Measurements from ENCODE around the gene RUNX3. TPM values are rescaled to one million over a fixed set of nuclear protein-coding genes. Genes with fewer than 3 reads are reported as not detected.
A peak's percentile ranks its signal among the peaks of the same experiment; 100 is the strongest.

RUNX3 gene
- total RNA-seq, 2 experiments from 2014 or later: 180 to 183 TPM

DNA sequence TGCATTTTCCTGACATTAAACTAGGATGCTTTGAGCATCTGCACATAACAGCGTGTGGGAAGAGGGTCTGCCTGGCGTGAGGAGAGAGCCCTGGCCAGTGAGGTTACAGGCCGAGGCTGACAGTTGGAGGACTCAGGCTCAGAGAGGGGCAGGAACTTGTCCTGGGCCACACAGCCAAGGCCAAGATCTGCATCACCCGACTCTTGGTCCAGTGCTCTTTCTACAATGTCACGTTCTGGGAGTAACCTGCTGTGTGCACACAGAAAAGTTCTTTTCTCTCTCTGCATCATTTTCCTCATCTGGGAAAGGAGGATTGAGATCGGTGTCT lies 42.8 kb upstream of the RUNX3 start:
- ChIA-PET CTCF (interaction anchor here (1.0 to 5.3 kb wide), 7 partner anchors 10 to 64 kb away, joined by 3 to 40 read pairs (median 5); no protein-coding TSS in a partner anchor), POLR2A (interaction anchor here (0.7 to 4.6 kb wide), 9 partner anchors 10 to 64 kb away, joined by 3 to 47 read pairs (median 9); no protein-coding TSS in a partner anchor)
- no peak for DNase-seq
- ATAC-seq: no peak
- peak overlapping the region; percentile 77 for H3K4me3 Mint-ChIP-seq
- intact Hi-C loops (cut with micrococcal nuclease): no loop called here
- no peaks in the 10 kb centered on the region for H3K27me3 Mint-ChIP-seq
- H3K27ac Mint-ChIP-seq: peak overlapping the region; percentile 89
- peaks cover 24% of the 10 kb centered on the region for H3K9me3 Mint-ChIP-seq
- H3K36me3 Mint-ChIP-seq (ENCODE audit: low read depth): peaks cover 57% of the 10 kb centered on the region
- H3K4me1 Mint-ChIP-seq (ENCODE audit: low read depth): peaks cover 67% of the 10 kb centered on the region
- no peak for TF ChIP-seq CTCF (IDR thresholded peaks at IDR 0.05)

DNA sequence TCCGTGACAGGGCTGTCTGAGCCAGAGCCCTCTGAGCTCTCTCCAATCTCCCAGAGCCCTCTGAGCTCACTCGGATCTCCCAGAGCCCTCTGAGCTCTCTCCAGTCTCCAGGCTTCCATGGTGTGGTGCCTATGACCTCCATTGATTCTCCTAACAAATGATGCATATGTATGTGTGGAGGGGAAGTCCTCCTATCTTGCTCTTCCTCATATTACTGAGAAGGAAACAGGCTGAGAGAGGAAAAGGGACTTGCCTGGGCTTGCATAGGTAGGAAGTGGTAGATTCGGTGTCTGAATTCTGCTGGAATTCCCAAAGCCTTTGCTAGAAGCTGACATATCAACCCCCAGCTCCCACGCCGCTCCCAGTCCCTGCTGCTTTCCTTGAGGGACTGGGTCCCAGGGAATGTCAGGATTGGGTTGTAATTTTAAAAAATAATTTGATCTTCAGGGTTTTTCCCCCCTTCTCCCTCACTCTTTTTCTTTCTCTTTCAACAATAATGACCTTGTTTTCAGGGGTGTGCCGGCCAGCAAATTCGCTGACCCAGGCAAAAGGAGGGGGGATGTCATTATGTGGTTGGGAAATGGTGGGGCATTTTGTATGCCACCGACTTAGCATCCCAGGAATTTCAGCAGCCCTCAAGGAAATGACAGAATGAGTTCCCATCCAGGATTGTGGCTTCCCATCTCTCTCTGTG lies 42.3 kb upstream of the RUNX3 start:
- no peak for ATAC-seq
- intact Hi-C loops (cut with micrococcal nuclease): no loop called here
- Mint-ChIP-seq H3K9me3 (peaks cover 24% of the 10 kb centered on the region), H3K27ac (peak overlapping the region; percentile 89), H3K27me3 (no peaks in the 10 kb centered on the region), H3K36me3 (ENCODE audit: low read depth) (peaks cover 56% of the 10 kb centered on the region), H3K4me3 (peak overlapping the region; percentile 77), H3K4me1 (ENCODE audit: low read depth) (peaks cover 70% of the 10 kb centered on the region)
- ChIA-PET POLR2A (interaction anchor here (0.6 to 4.6 kb wide), 12 partner anchors 10 to 65 kb away, joined by 3 to 47 read pairs (median 6); no protein-coding TSS in a partner anchor), CTCF (interaction anchor here (0.7 to 5.3 kb wide), 10 partner anchors 11 to 129 kb away, joined by 3 to 40 read pairs (median 4); no protein-coding TSS in a partner anchor)
- TF ChIP-seq CTCF (IDR thresholded peaks at IDR 0.05): no peak
- DNase-seq: no peak

DNA sequence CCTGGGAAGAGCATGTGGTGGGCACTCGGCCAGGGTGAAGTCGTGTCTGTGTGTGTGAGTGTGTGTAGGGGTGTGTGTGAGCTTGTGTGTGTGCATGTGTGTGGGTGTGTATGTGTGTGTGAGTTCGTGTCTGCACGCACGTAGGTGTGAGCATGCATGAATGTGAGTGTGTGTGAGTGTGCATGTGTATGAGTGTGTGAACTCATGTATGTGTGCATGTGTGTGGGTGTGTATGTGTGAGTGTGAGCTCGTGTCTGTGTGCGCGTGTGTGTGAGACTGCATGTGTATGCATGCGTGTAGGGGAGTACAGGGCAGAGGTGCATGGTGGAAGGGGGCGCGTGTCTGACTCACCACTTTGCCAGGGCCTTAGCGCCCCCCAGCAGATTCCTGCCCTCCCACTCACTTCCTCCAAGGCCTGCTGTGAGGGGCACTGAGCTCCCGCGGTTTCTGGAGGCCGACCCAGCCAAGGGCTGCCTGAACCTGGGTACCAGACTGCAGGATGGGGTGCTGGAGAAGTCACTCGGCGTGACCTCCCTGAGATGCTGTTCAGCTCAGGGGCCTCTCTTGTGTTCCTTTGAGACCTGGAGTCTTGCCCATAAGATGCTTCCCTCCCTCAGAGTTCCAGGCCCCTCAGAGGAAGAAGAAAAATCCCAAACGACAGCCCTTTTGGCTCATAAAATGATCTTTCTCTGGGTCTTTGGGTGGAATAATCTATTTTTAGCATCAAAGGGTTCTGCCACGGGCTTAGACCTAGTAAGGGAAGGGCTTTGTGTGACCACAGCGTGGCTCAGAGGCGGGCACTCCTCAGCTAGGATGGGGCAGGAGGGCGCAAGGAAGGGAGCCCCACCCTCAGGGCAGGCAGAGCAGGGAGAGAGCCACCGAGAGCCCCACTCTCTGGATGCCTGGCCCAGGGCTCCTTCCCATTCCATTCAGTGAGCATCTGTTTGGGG lies 41.1 kb upstream of the RUNX3 start:
- peaks cover 21% of the 10 kb centered on the region for H3K9me3 Mint-ChIP-seq
- ChIA-PET CTCF (interaction anchor here (0.9 to 5.3 kb wide), 13 partner anchors 8 to 129 kb away, joined by 3 to 40 read pairs (median 5); no protein-coding TSS in a partner anchor), POLR2A (interaction anchor here (0.6 to 12.5 kb wide), 19 partner anchors 8 to 64 kb away, joined by 3 to 159 read pairs (median 7); partner anchors contain the start of gene RUNX3)
- peak overlapping the region; percentile 89 for H3K27ac Mint-ChIP-seq
- peak; percentile 29 for ATAC-seq
- H3K4me3 Mint-ChIP-seq: peak overlapping the region; percentile 77
- peaks cover 79% of the 10 kb centered on the region for H3K4me1 Mint-ChIP-seq (ENCODE audit: low read depth)
- DNase-seq: peak; percentile 75
- no peaks in the 10 kb centered on the region for H3K27me3 Mint-ChIP-seq
- no peak for TF ChIP-seq CTCF (IDR thresholded peaks at IDR 0.05)
- H3K36me3 Mint-ChIP-seq (ENCODE audit: low read depth): peaks cover 45% of the 10 kb centered on the region
- intact Hi-C loops (cut with micrococcal nuclease): no loop called here

DNA sequence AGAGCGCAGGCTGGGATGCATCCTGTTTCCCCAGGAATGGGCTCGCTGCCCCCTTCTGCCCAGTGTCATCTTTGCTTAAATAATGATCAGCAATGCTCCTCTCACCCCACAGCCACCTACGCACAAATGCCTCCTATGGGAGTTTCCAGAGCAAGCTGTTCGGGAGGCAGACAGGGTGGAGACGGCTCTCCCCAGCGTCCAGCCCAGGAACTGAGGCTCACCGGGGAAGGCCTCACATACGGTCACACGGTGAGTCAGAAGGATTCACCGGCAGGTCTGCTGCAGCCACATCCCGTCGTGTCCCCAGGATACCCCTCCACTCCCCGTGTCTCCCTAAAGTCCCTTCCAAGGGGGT lies 40.3 kb upstream of the RUNX3 start:
- Mint-ChIP-seq H3K4me1 (ENCODE audit: low read depth) (peaks cover 85% of the 10 kb centered on the region), H3K9me3 (peaks cover 14% of the 10 kb centered on the region), H3K4me3 (peak overlapping the region; percentile 77), H3K27ac (peak overlapping the region; percentile 89), H3K36me3 (ENCODE audit: low read depth) (peaks cover 36% of the 10 kb centered on the region), H3K27me3 (no peaks in the 10 kb centered on the region)
- peak; percentile 48 for DNase-seq
- POLR2A ChIA-PET: interaction anchor here (1.0 to 12.5 kb wide), 19 partner anchors 8 to 65 kb away, joined by 3 to 159 read pairs (median 8); partner anchors contain the start of gene RUNX3
- intact Hi-C loops (cut with micrococcal nuclease): no loop called here
- CTCF ChIA-PET: interaction anchor here (0.8 to 11.9 kb wide), 13 partner anchors 9 to 132 kb away, joined by 3 to 169 read pairs (median 5); no protein-coding TSS in a partner anchor
- peak; percentile 26 for TF ChIP-seq CTCF (IDR thresholded peaks at IDR 0.05)
- ATAC-seq: no peak
